ENCODE measurements around the gene CARD8. TPM values are rescaled to one million over a fixed set of nuclear protein-coding genes. Genes with fewer than 3 reads are reported as not detected.

The CARD8 gene
- total RNA-seq, 1 experiment from 2014 or later: 23.0 TPM

DNA sequence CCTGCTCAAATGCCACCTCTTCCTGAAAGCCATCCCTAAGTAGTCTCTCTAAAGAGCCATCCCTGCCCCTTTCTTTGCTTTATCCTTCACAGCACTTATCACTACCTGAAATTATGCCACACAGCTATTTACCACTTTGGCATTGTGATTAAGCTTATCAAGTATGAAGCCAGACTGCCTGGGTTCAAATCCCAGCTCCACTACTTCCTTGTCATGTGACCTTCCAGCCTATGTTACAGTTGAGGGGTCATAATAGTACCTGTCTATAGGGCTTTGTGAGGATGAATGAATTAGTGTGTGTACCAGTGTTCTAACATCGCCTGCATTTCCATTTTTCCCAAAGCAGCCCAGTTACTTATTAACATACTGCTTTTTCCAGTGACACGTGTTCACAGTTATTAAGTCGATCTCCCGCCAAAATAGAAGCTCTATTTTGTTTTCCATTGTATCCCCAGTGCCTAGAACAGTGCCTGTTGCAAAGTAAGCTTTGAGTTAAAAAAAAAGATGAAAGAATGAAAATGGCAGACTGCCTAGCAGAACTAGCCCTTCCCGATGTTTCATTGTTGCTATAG lies 52.4 kb downstream of the CARD8 start (continued):
- TF ChIP-seq, protein P1, sequence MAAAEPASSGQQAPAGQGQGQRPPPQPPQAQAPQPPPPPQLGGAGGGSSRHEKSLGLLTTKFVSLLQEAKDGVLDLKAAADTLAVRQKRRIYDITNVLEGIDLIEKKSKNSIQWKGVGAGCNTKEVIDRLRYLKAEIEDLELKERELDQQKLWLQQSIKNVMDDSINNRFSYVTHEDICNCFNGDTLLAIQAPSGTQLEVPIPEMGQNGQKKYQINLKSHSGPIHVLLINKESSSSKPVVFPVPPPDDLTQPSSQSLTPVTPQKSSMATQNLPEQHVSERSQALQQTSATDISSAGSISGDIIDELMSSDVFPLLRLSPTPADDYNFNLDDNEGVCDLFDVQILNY (CRISPR knock-in tag; IDR thresholded peaks at IDR 0.05): no peak

DNA sequence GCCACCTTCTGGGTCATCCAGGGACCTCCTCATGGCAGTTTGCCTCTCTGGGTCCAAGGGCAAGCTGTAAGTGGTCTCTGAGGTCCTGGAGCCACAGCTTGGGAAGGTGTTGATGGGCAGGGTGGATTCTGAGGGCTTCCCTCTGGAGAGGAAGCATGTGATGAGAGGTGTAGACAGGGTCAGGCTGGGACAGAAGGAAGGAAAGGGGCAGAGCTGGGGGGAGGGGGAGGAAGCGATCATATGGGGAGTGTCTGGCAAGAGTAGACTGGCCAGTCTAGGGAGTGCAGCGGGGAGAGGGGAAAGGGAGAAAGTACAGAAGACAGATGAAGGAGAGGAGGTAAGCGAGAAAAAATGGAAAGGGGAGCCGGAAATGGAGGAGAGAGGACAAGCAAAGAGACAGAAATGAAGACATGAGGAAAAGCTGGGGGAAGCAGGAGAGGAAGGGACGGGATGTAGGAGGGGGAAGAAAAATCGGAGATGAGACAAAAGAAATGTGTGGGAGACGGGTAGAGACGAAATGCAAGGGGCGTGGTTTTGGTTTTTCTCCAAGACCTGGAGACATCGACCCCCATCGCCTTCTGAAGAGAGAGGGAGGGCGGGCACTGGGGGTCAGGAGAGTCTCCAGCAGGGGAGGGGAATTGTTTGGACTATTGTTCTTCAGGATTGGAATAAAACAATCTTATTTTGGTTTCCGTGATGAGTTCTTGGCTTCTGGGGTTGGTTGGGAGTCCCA lies 58.6 kb downstream of the CARD8 start:
- H3K4me1 Mint-ChIP-seq: peaks cover 20% of the 10 kb centered on the region
- DNase-seq (ENCODE audit: low spot score) (no peak), ATAC-seq (no peak)
- CTCF ChIA-PET: interaction anchor here (0.6 to 0.8 kb wide), 3 partner anchors 99 to 195 kb away, joined by 3 read pairs; partner anchors contain the start of genes SYNGR4 and TMEM143
- POLR2A ChIA-PET: interaction anchor here (0.6 kb wide), 1 partner anchor 13 kb away, joined by 3 read pairs; no protein-coding TSS in a partner anchor
- H3K36me3 Mint-ChIP-seq: no peaks in the 10 kb centered on the region
- H3K27ac Mint-ChIP-seq: 0 out of 2 replicates have a peak overlapping the region, but pooled peaks have one; percentile 52
- TF ChIP-seq SMAD4 (CRISPR knock-in tag; IDR thresholded peaks at IDR 0.05) (no peak), KAT7 (CRISPR knock-in tag; IDR thresholded peaks at IDR 0.05; ENCODE audit: borderline replicate concordance) (no peak), GTF2I (CRISPR knock-in tag; conservative IDR thresholded peaks at IDR 0.05) (no peak)
- TF ChIP-seq, protein P2, sequence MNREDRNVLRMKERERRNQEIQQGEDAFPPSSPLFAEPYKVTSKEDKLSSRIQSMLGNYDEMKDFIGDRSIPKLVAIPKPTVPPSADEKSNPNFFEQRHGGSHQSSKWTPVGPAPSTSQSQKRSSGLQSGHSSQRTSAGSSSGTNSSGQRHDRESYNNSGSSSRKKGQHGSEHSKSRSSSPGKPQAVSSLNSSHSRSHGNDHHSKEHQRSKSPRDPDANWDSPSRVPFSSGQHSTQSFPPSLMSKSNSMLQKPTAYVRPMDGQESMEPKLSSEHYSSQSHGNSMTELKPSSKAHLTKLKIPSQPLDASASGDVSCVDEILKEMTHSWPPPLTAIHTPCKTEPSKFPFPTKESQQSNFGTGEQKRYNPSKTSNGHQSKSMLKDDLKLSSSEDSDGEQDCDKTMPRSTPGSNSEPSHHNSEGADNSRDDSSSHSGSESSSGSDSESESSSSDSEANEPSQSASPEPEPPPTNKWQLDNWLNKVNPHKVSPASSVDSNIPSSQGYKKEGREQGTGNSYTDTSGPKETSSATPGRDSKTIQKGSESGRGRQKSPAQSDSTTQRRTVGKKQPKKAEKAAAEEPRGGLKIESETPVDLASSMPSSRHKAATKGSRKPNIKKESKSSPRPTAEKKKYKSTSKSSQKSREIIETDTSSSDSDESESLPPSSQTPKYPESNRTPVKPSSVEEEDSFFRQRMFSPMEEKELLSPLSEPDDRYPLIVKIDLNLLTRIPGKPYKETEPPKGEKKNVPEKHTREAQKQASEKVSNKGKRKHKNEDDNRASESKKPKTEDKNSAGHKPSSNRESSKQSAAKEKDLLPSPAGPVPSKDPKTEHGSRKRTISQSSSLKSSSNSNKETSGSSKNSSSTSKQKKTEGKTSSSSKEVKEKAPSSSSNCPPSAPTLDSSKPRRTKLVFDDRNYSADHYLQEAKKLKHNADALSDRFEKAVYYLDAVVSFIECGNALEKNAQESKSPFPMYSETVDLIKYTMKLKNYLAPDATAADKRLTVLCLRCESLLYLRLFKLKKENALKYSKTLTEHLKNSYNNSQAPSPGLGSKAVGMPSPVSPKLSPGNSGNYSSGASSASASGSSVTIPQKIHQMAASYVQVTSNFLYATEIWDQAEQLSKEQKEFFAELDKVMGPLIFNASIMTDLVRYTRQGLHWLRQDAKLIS (CRISPR knock-in tag; IDR thresholded peaks at IDR 0.05; ENCODE audit: borderline replicate concordance): no peak
- TF ChIP-seq, protein P3, sequence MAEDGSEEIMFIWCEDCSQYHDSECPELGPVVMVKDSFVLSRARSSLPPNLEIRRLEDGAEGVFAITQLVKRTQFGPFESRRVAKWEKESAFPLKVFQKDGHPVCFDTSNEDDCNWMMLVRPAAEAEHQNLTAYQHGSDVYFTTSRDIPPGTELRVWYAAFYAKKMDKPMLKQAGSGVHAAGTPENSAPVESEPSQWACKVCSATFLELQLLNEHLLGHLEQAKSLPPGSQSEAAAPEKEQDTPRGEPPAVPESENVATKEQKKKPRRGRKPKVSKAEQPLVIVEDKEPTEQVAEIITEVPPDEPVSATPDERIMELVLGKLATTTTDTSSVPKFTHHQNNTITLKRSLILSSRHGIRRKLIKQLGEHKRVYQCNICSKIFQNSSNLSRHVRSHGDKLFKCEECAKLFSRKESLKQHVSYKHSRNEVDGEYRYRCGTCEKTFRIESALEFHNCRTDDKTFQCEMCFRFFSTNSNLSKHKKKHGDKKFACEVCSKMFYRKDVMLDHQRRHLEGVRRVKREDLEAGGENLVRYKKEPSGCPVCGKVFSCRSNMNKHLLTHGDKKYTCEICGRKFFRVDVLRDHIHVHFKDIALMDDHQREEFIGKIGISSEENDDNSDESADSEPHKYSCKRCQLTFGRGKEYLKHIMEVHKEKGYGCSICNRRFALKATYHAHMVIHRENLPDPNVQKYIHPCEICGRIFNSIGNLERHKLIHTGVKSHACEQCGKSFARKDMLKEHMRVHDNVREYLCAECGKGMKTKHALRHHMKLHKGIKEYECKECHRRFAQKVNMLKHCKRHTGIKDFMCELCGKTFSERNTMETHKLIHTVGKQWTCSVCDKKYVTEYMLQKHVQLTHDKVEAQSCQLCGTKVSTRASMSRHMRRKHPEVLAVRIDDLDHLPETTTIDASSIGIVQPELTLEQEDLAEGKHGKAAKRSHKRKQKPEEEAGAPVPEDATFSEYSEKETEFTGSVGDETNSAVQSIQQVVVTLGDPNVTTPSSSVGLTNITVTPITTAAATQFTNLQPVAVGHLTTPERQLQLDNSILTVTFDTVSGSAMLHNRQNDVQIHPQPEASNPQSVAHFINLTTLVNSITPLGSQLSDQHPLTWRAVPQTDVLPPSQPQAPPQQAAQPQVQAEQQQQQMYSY (CRISPR knock-in tag; IDR thresholded peaks at IDR 0.05): peak; percentile 26; the same call in 1 of the 2 replicates
- TF ChIP-seq, protein P4, sequence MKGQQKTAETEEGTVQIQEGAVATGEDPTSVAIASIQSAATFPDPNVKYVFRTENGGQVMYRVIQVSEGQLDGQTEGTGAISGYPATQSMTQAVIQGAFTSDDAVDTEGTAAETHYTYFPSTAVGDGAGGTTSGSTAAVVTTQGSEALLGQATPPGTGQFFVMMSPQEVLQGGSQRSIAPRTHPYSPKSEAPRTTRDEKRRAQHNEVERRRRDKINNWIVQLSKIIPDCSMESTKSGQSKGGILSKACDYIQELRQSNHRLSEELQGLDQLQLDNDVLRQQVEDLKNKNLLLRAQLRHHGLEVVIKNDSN (CRISPR knock-in tag; IDR thresholded peaks at IDR 0.05): no peak
- TF ChIP-seq, protein P5, sequence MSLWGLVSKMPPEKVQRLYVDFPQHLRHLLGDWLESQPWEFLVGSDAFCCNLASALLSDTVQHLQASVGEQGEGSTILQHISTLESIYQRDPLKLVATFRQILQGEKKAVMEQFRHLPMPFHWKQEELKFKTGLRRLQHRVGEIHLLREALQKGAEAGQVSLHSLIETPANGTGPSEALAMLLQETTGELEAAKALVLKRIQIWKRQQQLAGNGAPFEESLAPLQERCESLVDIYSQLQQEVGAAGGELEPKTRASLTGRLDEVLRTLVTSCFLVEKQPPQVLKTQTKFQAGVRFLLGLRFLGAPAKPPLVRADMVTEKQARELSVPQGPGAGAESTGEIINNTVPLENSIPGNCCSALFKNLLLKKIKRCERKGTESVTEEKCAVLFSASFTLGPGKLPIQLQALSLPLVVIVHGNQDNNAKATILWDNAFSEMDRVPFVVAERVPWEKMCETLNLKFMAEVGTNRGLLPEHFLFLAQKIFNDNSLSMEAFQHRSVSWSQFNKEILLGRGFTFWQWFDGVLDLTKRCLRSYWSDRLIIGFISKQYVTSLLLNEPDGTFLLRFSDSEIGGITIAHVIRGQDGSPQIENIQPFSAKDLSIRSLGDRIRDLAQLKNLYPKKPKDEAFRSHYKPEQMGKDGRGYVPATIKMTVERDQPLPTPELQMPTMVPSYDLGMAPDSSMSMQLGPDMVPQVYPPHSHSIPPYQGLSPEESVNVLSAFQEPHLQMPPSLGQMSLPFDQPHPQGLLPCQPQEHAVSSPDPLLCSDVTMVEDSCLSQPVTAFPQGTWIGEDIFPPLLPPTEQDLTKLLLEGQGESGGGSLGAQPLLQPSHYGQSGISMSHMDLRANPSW (CRISPR knock-in tag; conservative IDR thresholded peaks at IDR 0.05; ENCODE audit: low read depth): no peak
- H3K4me3 Mint-ChIP-seq: no peak overlapping the region
- H3K27me3 Mint-ChIP-seq (ENCODE audit: low read depth): peaks cover 10% of the 10 kb centered on the region
- no peaks in the 10 kb centered on the region for H3K9me3 Mint-ChIP-seq
